H9 (cell line): ENCODE results near the gene ADARB2. TPM values are rescaled to one million over a fixed set of nuclear protein-coding genes. Genes with fewer than 3 reads are reported as not detected.

Source experiments
- DNase-seq: peaks from one replicate; pipeline ENCODE4 v3.0.0-alpha.2; 2017
- H2AFZ ChIP-seq: one replicate; pipeline ENCODE4 v1.6.1; 2013; ENCODE audit warnings: mild to moderate bottlenecking, low read length, control low read depth, moderate library complexity
- H2AK5ac ChIP-seq: 2 replicates; pipeline ENCODE4 v1.6.1; 2013; ENCODE audit warnings: low read length, control low read depth, mixed read lengths; ENCODE audit not compliant: insufficient read length
- H2BK120ac ChIP-seq: one replicate; pipeline ENCODE4 v1.6.1; 2013; ENCODE audit warnings: low read depth, mild to moderate bottlenecking, low read length, control low read depth, inconsistent platforms; ENCODE audit not compliant: poor library complexity, severe bottlenecking
- H2BK12ac ChIP-seq: 2 replicates; pipeline ENCODE4 v1.6.1; 2013; ENCODE audit warnings: low read length, control low read depth, mixed read lengths, low read depth; ENCODE audit not compliant: insufficient read length
- H2BK15ac ChIP-seq: 2 replicates; pipeline ENCODE4 v1.6.1; 2013; ENCODE audit warnings: low read depth, low read length, control low read depth
- H2BK20ac ChIP-seq: one replicate; pipeline ENCODE4 v1.6.1; 2013; ENCODE audit warnings: low read depth, mild to moderate bottlenecking, low read length, control low read depth, inconsistent platforms; ENCODE audit not compliant: poor library complexity, severe bottlenecking
- H2BK5ac ChIP-seq: 2 replicates; pipeline ENCODE4 v1.6.1; 2013; ENCODE audit warnings: low read length, control low read depth, mixed read lengths; ENCODE audit not compliant: insufficient read length
- H3K14ac ChIP-seq: 2 replicates; pipeline ENCODE4 v1.6.1; 2013; ENCODE audit warnings: low read length, control low read depth; ENCODE audit not compliant: insufficient read depth
- H3K18ac ChIP-seq: 2 replicates; pipeline ENCODE4 v1.6.1; 2013; ENCODE audit warnings: low read depth, mild to moderate bottlenecking, mixed read lengths, low read length, control low read depth; ENCODE audit not compliant: insufficient read length
- H3K23ac ChIP-seq: 2 replicates; pipeline ENCODE4 v1.6.1; 2013; ENCODE audit warnings: low read length, control low read depth, mixed read lengths, low read depth; ENCODE audit not compliant: insufficient read length
- H3K23me2 ChIP-seq: 2 replicates; pipeline ENCODE4 v1.6.1; 2013; ENCODE audit warnings: low read depth, mild to moderate bottlenecking, mixed read lengths, low read length, control low read depth; ENCODE audit not compliant: insufficient read length, poor library complexity, severe bottlenecking
- H3K27ac ChIP-seq: 2 replicates; pipeline ENCODE4 v1.5.1; 2013; ENCODE audit warnings: low read length, control low read depth, mixed read lengths, low read depth; ENCODE audit not compliant: insufficient read length
- H3K27me3 ChIP-seq: 2 replicates; pipeline ENCODE4 v1.6.1; 2013; ENCODE audit warnings: low read length, control low read depth, inconsistent platforms; ENCODE audit not compliant: insufficient read depth
- H3K4ac ChIP-seq: 2 replicates; pipeline ENCODE4 v1.6.1; 2013; ENCODE audit warnings: low read depth, mild to moderate bottlenecking, control low read depth, inconsistent platforms, low read length, moderate library complexity
- H3K4me1 ChIP-seq: 2 replicates; pipeline ENCODE4 v1.6.1; 2013; ENCODE audit warnings: low read length, control low read depth, inconsistent platforms; ENCODE audit not compliant: insufficient read depth
- H3K4me2 ChIP-seq: 2 replicates; pipeline ENCODE4 v1.6.1; 2013; ENCODE audit warnings: low read length, control low read depth, mixed read lengths; ENCODE audit not compliant: insufficient read length, insufficient read depth
- H3K56ac ChIP-seq: 2 replicates; pipeline ENCODE4 v1.6.1; 2013; ENCODE audit warnings: low read depth, mild to moderate bottlenecking, mixed read lengths, low read length, control low read depth; ENCODE audit not compliant: insufficient read length
- H3K79me1 ChIP-seq: 2 replicates; pipeline ENCODE4 v1.6.1; 2013; ENCODE audit warnings: low read depth, mild to moderate bottlenecking, moderate library complexity, low read length, control low read depth, inconsistent platforms; ENCODE audit not compliant: insufficient read depth, poor library complexity, severe bottlenecking
- H3K79me2 ChIP-seq: 2 replicates; pipeline ENCODE4 v1.6.1; 2013; ENCODE audit warnings: low read length, control low read depth, inconsistent platforms; ENCODE audit not compliant: insufficient read depth
- H3K9ac ChIP-seq: 2 replicates; pipeline ENCODE4 v1.6.1; 2013; ENCODE audit warnings: low read length, control low read depth, mixed read lengths; ENCODE audit not compliant: insufficient read length; ENCODE audit errors: extremely low read depth
- H3K9me3 ChIP-seq: one replicate; pipeline ENCODE4 v1.6.1; 2013; ENCODE audit warnings: low read depth, low read length, inconsistent platforms; ENCODE audit not compliant: control insufficient read depth
- H3T11ph ChIP-seq: one replicate; pipeline ENCODE4 v1.6.1; 2013; ENCODE audit warnings: mild to moderate bottlenecking, low read length, control low read depth, inconsistent platforms
- H4K20me1 ChIP-seq: one replicate; pipeline ENCODE4 v1.6.1; 2013; ENCODE audit not compliant: control insufficient read depth, insufficient read length, insufficient read depth
- H4K5ac ChIP-seq: 2 replicates; pipeline ENCODE4 v1.6.1; 2013; ENCODE audit warnings: low read depth, mild to moderate bottlenecking, mixed read lengths, low read length, control low read depth; ENCODE audit not compliant: insufficient read length
- H4K8ac ChIP-seq: replicated peaks from 2 replicates; pipeline ENCODE4 v1.6.1; 2013; ENCODE audit warnings: low read length, control low read depth, mixed read lengths, low read depth; ENCODE audit not compliant: insufficient read length
- H4K91ac ChIP-seq: 2 replicates; pipeline ENCODE4 v1.6.1; 2013; ENCODE audit warnings: low read depth, mild to moderate bottlenecking, moderate library complexity, mixed read lengths, low read length, control low read depth; ENCODE audit not compliant: insufficient read length
- H3K27ac Mint-ChIP-seq, 3 experiments: 2 replicates in 2 of 3; 3 replicates in 1 of 3; pipeline ENCODE4 v1.8.0; 2020 to 2021; ENCODE audit warnings: mixed read lengths in 3 of 3, mild to moderate bottlenecking in 1 of 3, moderate library complexity in 1 of 3
- H3K27me3 Mint-ChIP-seq: 2 replicates; pipeline ENCODE4 v1.8.0; 2021; ENCODE audit warnings: low read depth, mild to moderate bottlenecking, moderate library complexity, mixed read lengths
- H3K36me3 Mint-ChIP-seq, 3 experiments: 2 replicates in 2 of 3; 3 replicates in 1 of 3; pipeline ENCODE4 v1.8.0; 2020 to 2021; ENCODE audit warnings: low read depth in 3 of 3, mixed read lengths in 3 of 3; ENCODE audit not compliant: insufficient read depth in 1 of 3
- H3K4me1 Mint-ChIP-seq, 2 experiments: 2 replicates each; pipeline ENCODE4 v1.8.0; 2020; ENCODE audit warnings: mixed read lengths in 2 of 2
- H3K4me3 Mint-ChIP-seq, 2 experiments: 2 replicates in 1 of 2; 3 replicates in 1 of 2; pipeline ENCODE4 v1.8.0; 2020 to 2021; ENCODE audit warnings: mild to moderate bottlenecking in 2 of 2, mixed read lengths in 2 of 2, moderate library complexity in 1 of 2
- H3K9me3 Mint-ChIP-seq, 2 experiments: 2 replicates in 1 of 2; 3 replicates in 1 of 2; pipeline ENCODE4 v1.8.0; 2020; ENCODE audit warnings: mild to moderate bottlenecking in 2 of 2, mixed read lengths in 2 of 2, moderate library complexity in 1 of 2
- CTCF ChIP-seq: fragments of 200-600 bp; sonication (generic); conservative IDR thresholded peaks from 3 replicates; pipeline ENCODE4 v1.8.0; 2021; ENCODE audit warnings: antibody characterized with exemption, mild to moderate bottlenecking
- WGBS: extraction: QIAGEN DNeasy Blood & Tissue Kit; methylation state at CpG from one replicate; pipeline ENCODE4 v1.1.7; 2013; ENCODE audit warnings: missing lambda C conversion rate, low lambda C conversion rate, mixed read lengths; ENCODE audit not compliant: insufficient read length; ENCODE audit errors: extremely low coverage; 5-methylcytosine and 5-hydroxymethylcytosine counted together
- total RNA-seq: library from RNA; stranded (reverse); gene quantifications from 2 replicates; pipeline ENCODE4 v1.2.1, GENCODE V29; 2021

The ADARB2 gene
- total RNA-seq, 1 experiment from 2014 or later = 0.87 TPM

DNA sequence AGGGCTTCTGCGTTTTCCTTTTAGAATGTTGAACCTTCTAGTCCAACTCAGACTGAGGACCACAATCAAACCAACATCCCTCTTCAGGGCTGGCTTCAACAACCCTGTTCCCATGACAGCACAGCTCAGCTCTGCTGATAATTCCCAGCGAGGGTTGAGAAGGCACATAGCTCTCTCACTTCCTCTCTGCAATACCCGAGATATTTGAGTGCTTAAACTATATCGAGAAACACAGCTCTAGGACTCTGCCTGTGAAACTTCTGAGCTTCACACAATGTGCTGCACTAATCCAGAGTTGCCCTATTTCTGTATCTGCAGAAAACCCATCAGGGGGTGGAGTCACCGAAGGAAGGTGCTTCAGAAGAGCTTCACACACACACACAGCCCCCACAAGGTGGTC is 1.6 kb upstream of the ADARB2 start:
- peaks cover 14 to 16% of the 10 kb centered on the region in 2 experiments for H3K4me1 Mint-ChIP-seq

More for the DNA sequence above, 1.6 kb upstream of the ADARB2 start:
- H3K14ac ChIP-seq = no peak overlapping the region
- H4K91ac ChIP-seq = no peak overlapping the region
- H3K4me2 ChIP-seq = no peak overlapping the region
- no peak overlapping the region for H3T11ph ChIP-seq
- H3K4ac ChIP-seq = no peak overlapping the region
- H4K8ac ChIP-seq = no peak overlapping the region
- peaks cover 78% of the 10 kb centered on the region for H3K27me3 Mint-ChIP-seq
- no peaks in the 10 kb centered on the region for H4K20me1 ChIP-seq
- H2BK120ac ChIP-seq = no peak overlapping the region
- no peak overlapping the region for H3K23ac ChIP-seq
- no peaks in the 10 kb centered on the region for H3K79me1 ChIP-seq
- no peak overlapping the region for H2BK5ac ChIP-seq
- no peaks in the 10 kb centered on the region for H3K36me3 Mint-ChIP-seq
- WGBS = no CpG with 5 or more reads among the region's 5 CpGs
- H3K27ac ChIP-seq = no peak overlapping the region
- H4K5ac ChIP-seq = no peak overlapping the region
- H3K18ac ChIP-seq = no peak overlapping the region
- no peak for TF ChIP-seq CTCF
- no peaks in the 10 kb centered on the region for H3K4me1 ChIP-seq
- no peak overlapping the region for H2AK5ac ChIP-seq
- H3K9me3 Mint-ChIP-seq = no peaks in the 10 kb centered on the region
- no peak for DNase-seq
- H3K9me3 ChIP-seq = no peaks in the 10 kb centered on the region
- H2BK20ac ChIP-seq = no peak overlapping the region
- no peak overlapping the region for H3K27ac Mint-ChIP-seq
- H3K9ac ChIP-seq = no peak overlapping the region
- peaks cover 19% of the 10 kb centered on the region for H3K23me2 ChIP-seq
- H3K56ac ChIP-seq = no peak overlapping the region
- no peak overlapping the region for H3K4me3 Mint-ChIP-seq
- H2AFZ ChIP-seq = no peak overlapping the region
- no peaks in the 10 kb centered on the region for H3K79me2 ChIP-seq
- no peak overlapping the region for H2BK15ac ChIP-seq
- H3K27me3 ChIP-seq = peaks cover 15% of the 10 kb centered on the region
- no peak overlapping the region for H2BK12ac ChIP-seq
